ENCODE data around the gene CELF4.

Gene CELF4

GRCh38 chr18:37540424-37541138, 25.0 kb downstream of the CELF4 start:
- Histone ChIP-seq H3K27me3 (ENCODE audit: control insufficient read depth, low read length) (no peaks in the 10 kb centered on the region), H3K36me3 (ENCODE audit: control insufficient read depth, low read length) (no peaks in the 10 kb centered on the region), H3K4me2 (ENCODE audit: low read length) (no peak overlapping the region), H3K9me2 (replicated peaks; ENCODE audit: control insufficient read depth, low read length) (no peaks in the 10 kb centered on the region), H3K4me3 (ENCODE audit: low read length) (no peak overlapping the region), H3K9me3 (ENCODE audit: control insufficient read depth, insufficient read depth, low read length) (no peaks in the 10 kb centered on the region), H3K79me2 (ENCODE audit: control insufficient read depth, low read length) (no peaks in the 10 kb centered on the region), H3F3A (ENCODE audit: control insufficient read depth, insufficient read depth) (no peaks in the 10 kb centered on the region), H4K20me1 (ENCODE audit: control insufficient read depth, insufficient read depth, low read depth, low read length) (no peaks in the 10 kb centered on the region), H3K27ac (ENCODE audit: low read depth, low read length) (no peak overlapping the region), H3K4me1 (ENCODE audit: control insufficient read depth, low read length) (peaks cover 9% of the 10 kb centered on the region)
- TF ChIP-seq CTCF (IDR thresholded peaks at IDR 0.05; ENCODE audit: low read depth, low read length, poor library complexity, severe bottlenecking) (no peak), EZH2phosphoT487 (IDR thresholded peaks at IDR 0.05; ENCODE audit: borderline replicate concordance, low read length) (no peak)

GRCh38 chr18:37539236-37539635, 26.4 kb downstream of the CELF4 start:
- Histone ChIP-seq H3K4me2 (ENCODE audit: low read length) (no peak overlapping the region), H3F3A (ENCODE audit: control insufficient read depth, insufficient read depth) (no peaks in the 10 kb centered on the region), H3K4me1 (ENCODE audit: control insufficient read depth, low read length) (peaks cover 16% of the 10 kb centered on the region), H3K4me3 (ENCODE audit: low read length) (no peak overlapping the region), H3K27me3 (ENCODE audit: control insufficient read depth, low read length) (no peaks in the 10 kb centered on the region), H3K36me3 (ENCODE audit: control insufficient read depth, low read length) (no peaks in the 10 kb centered on the region), H3K9me3 (ENCODE audit: control insufficient read depth, insufficient read depth, low read length) (no peaks in the 10 kb centered on the region), H3K79me2 (ENCODE audit: control insufficient read depth, low read length) (no peaks in the 10 kb centered on the region), H3K9me2 (replicated peaks; ENCODE audit: control insufficient read depth, low read length) (no peaks in the 10 kb centered on the region), H3K27ac (ENCODE audit: low read depth, low read length) (no peak overlapping the region), H4K20me1 (ENCODE audit: control insufficient read depth, insufficient read depth, low read depth, low read length) (no peaks in the 10 kb centered on the region)
- TF ChIP-seq CTCF (IDR thresholded peaks at IDR 0.05; ENCODE audit: low read depth, low read length, poor library complexity, severe bottlenecking) (no peak), EZH2phosphoT487 (IDR thresholded peaks at IDR 0.05; ENCODE audit: borderline replicate concordance, low read length) (no peak)

GRCh38 chr18:37538526-37539205, 26.9 kb downstream of the CELF4 start:
- H3K79me2 ChIP-seq (ENCODE audit: control insufficient read depth, low read length): no peaks in the 10 kb centered on the region
- H4K20me1 ChIP-seq (ENCODE audit: control insufficient read depth, insufficient read depth, low read depth, low read length): no peaks in the 10 kb centered on the region
- H3F3A ChIP-seq (ENCODE audit: control insufficient read depth, insufficient read depth): no peaks in the 10 kb centered on the region
- no peak overlapping the region for H3K27ac ChIP-seq (ENCODE audit: low read depth, low read length)
- H3K4me2 ChIP-seq (ENCODE audit: low read length): no peak overlapping the region
- H3K4me3 ChIP-seq (ENCODE audit: low read length): no peak overlapping the region
- TF ChIP-seq CTCF (IDR thresholded peaks at IDR 0.05; ENCODE audit: low read depth, low read length, poor library complexity, severe bottlenecking): no peak
- no peak for TF ChIP-seq EZH2phosphoT487 (IDR thresholded peaks at IDR 0.05; ENCODE audit: borderline replicate concordance, low read length)
- H3K4me1 ChIP-seq (ENCODE audit: control insufficient read depth, low read length): peaks cover 22% of the 10 kb centered on the region
- H3K27me3 ChIP-seq (ENCODE audit: control insufficient read depth, low read length): no peaks in the 10 kb centered on the region
- no peaks in the 10 kb centered on the region for H3K36me3 ChIP-seq (ENCODE audit: control insufficient read depth, low read length)
- no peaks in the 10 kb centered on the region for H3K9me3 ChIP-seq (ENCODE audit: control insufficient read depth, insufficient read depth, low read length)
- H3K9me2 ChIP-seq (replicated peaks; ENCODE audit: control insufficient read depth, low read length): no peaks in the 10 kb centered on the region
